GM19455 (cell line): ENCODE results near the gene CACNA1H.
"Not testable (repeated sequence)": the region's sequence is repeated elsewhere in the genome, so short reads cannot be mapped to it uniquely, and the experiment has no call there.

Experiments
- ATAC-seq: cut with Tn5 transposase; IDR thresholded peaks from one replicate; pipeline ENCODE4 v1.9.1; 2021; ENCODE audit not compliant: unreplicated experiment

Gene CACNA1H

GRCh38 chr16:1223355-1224214, 70.7 kb downstream of the CACNA1H start:
- no peak for ATAC-seq

- ATAC-seq, result no peak
Measured at GRCh38 chr16:1224558-1224957, 71.7 kb downstream of the CACNA1H start.

- no peak for ATAC-seq
Measured at GRCh38 chr16:1225051-1225451, 72.1 kb downstream of the CACNA1H start, which contains the start of gene TPSG1. TSS of gene TPSG1 (minus strand) at chr16:1225268. CDS start at chr16:1225252, 16 bp downstream.

DNA sequence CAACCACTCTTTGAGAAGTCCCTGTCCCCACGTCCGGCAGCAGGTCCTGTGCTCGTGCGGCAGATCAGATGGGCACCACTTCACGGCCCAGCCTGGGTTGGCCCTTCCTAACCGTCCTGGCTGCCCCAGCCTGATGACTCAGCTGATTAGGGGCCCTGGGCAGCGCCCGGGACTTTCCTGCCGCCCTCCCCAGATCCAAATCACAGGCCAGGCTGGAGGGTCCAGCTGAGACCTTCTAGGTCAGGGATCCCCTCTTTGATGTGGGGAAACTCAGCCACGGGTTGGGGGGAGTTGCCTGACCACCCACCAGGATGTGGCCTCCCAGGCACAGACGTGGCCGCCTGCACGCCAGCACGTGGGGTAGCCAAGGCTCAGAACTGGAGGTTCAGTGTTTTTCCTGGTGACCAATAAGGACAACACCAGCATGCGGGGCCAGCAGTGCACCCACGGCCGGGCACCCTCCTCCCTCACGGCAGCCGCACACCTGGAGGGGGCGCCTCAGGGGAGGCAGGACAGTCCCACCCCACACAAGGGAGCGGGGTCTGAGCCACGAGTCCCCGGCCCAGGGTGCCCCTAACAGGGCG, 72.9 kb downstream of the CACNA1H start:
- ATAC-seq, result not testable (repeated sequence)

DNA sequence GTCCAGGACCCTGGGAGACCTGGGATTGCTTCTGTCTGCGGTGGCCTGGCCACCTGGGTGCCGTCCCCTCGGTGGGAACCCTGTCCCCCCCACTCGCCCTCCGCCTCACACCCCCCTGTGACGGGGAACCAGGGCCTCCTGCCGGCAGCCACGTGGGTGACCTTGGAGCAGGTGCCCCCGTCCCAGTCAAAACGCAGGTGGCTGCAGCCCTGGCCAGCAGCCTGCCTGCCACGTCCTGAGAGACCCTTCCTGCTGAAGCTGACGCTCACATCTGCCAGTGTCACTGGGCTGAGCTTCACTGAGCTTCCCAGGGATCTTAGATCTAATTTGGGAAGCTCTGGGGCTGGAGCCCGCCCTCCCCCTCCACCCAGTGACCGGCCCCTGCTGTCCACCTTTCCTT, 73.8 kb downstream of the CACNA1H start:
- ATAC-seq, result not testable (repeated sequence)

GRCh38 chr16:1228227-1228626, 75.3 kb downstream of the CACNA1H start:
- not testable (repeated sequence) for ATAC-seq

DNA sequence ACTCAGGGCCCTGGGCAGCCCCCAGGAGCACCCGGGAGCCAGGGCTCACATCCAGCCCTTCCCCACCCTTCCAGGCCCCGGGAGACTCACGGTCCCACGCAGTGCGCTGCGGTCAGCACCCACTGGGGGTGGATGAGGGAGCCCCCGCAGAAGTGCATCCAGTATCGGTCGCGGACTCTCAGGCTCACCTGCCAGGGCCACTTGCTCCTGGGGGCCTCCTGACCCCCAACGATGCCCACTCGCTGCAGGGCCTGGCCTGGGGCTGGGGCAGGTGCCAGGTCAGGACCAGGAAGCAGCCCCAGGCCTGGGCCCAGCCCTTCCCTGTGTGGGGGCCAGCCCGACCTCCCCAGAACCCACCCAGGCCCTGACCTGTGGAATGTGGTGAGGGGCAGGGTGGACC, 76.6 kb downstream of the CACNA1H start:
- not testable (repeated sequence) for ATAC-seq

DNA sequence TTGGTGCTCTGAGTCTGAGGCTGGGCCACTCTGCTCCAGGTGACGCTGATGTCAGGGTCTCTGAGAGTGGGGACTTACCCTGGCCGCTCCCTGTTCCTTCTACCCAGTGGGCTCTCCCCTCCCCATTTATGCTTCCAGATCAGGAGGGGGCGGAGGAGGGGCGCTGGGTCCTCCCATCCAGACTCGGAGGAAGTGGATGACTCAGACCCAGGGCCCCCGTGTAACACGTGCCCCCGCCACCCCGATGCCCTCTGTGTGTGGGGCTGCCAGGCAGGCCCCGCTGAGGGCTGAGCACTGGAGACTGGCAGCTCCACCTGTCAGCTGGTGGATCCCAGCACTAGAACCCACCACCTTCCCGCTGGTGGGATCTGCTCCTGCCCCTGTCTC, 77.2 kb downstream of the CACNA1H start, which contains the start of gene TPSB2:
TSS of gene TPSB2 (minus strand) at position 101 of the 387 bp plus-strand sequence. CDS start 233 bp downstream, outside the sequence.
- ATAC-seq, result not testable (repeated sequence)

- ATAC-seq, result not testable (repeated sequence)
Measured at GRCh38 chr16:1230471-1231212, 77.7 kb downstream of the CACNA1H start.

DNA sequence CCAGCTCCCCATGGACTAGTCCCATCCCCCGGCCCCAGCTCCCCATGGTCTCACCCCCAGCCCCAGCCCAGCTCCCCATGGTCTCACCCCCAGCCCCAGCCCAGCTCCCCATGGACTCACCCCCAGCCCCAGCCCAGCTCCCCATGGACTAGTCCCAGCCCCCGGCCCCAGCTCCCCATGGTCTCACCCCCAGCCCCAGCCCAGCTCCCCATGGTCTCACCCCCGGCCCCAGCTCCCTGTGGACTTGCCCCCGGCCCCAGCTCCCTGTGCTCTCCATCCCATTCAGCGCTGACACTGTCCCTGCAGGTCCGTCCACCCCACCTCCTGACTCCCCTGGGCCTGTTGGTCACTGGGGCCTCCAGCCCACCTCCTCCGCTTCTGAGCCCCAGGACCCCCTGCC, 78.4 kb downstream of the CACNA1H start:
- not testable (repeated sequence) for ATAC-seq

DNA sequence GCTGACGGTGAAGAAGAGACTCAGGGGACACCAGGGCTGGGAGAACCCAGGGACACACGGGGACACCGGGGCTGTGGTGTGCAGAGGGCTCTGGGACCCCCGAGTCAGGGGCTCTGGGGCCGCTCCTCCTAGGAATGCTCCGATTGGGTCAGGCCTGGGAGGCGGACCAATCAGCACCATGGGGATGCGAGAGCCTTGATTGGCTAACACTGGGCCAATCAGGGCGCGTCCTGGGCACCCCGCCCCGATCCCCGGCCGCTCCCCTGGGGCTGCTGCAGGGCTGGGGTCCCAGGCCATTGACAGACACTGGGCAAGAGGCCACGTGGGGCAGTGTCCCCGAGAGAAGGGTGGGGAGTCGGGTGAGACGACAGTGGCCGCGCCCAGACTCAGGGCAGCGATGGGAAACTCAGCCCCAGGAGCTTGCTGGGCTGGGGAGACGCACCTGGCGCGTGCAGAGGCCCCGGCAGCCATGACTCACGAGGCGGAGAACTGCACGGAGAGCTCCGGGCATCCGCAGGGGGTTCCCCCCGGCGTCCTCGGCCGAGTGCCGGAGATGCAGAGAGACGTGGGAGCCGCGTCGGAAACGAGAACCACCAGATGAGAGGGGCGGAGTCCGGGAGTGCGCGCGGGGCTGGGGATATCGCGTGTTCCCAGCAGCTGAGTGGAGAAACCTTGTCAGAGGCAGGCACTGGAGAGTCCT, 79.3 kb downstream of the CACNA1H start:
- ATAC-seq, result not testable (repeated sequence)

GRCh38 chr16:1236659-1237058, 83.8 kb downstream of the CACNA1H start:
- not testable (repeated sequence) for ATAC-seq

DNA sequence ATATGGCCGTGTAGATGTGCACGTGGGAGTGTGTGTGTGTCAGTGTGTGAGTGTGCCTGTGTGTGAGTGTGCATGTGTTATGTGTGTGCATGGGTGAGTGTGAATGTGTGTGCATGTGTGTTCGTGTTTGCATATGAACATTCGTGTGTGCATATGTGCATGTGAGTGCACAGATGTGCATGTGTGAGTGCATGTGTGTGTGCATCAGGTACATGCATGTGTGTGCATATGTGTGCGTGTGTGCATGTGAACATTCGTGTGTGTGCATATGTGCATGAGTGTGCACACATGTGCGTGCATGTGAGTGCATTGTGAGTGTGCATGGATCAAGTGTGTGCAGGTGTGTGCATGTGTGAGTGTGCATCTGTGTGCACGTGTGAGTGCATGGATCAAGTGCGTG, 85.1 kb downstream of the CACNA1H start:
- ATAC-seq, result no peak

GRCh38 chr16:1238909-1239308, 86.0 kb downstream of the CACNA1H start:
- not testable (repeated sequence) for ATAC-seq

DNA sequence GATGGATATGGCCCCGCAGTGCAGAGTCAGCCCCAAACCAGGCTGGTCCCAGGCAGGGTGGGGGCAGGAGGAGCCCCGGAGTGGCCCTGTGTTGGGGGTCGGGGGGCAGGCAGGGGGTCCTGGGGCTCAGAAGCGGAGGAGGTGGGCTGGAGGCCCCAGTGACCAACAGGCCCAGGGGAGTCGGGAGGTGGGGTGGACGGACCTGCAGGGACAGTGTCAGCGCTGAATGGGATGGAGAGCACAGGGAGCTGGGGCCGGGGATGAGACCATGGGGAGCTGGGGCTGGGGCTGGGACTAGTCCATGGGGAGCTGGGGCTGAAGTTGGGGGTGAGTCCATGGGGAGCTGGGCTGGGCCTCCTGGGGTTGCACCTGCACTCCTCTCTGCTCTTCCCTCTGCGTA, 86.7 kb downstream of the CACNA1H start:
- not testable (repeated sequence) for ATAC-seq

DNA sequence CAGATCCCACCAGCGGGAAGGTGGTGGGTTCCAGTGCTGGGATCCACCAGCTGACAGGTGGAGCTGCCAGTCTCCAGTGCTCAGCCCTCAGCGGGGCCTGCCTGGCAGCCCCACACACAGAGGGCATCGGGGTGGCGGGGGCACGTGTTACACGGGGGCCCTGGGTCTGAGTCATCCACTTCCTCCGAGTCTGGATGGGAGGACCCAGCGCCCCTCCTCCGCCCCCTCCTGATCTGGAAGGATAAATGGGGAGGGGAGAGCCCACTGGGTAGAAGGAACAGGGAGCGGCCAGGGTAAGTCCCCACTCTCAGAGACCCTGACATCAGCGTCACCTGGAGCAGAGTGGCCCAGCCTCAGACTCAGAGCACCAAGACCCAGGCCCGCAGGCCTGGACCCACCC, 87.5 kb downstream of the CACNA1H start, which contains the start of gene TPSAB1:
TSS of gene TPSAB1 (plus strand) at position 270 of the 400 bp plus-strand sequence. CDS start 234 bp downstream, outside the sequence.
- not testable (repeated sequence) for ATAC-seq

- ATAC-seq, result not testable (repeated sequence)
Measured at GRCh38 chr16:1241081-1241480, 88.2 kb downstream of the CACNA1H start.

GRCh38 chr16:1243363-1243762, 90.5 kb downstream of the CACNA1H start:
- ATAC-seq, result not testable (repeated sequence)

- ATAC-seq, result not testable (repeated sequence)
Measured at GRCh38 chr16:1243907-1244850, 91.3 kb downstream of the CACNA1H start.
